ENCODE data around the gene RNF151.

RNF151 gene

GRCh38 chr16:1966460-1966859, at the start of gene RNF151:
RNF151 (plus strand) TSS chr16:1966856; CDS start chr16:1966882, 26 bp downstream.
- TF ChIP-seq PPARA (CRISPR knock-in tag; IDR thresholded peaks at IDR 0.05; ENCODE audit: borderline replicate concordance), result no peak
- no peak for TF ChIP-seq RARB (CRISPR knock-in tag; IDR thresholded peaks at IDR 0.05)
- TF ChIP-seq ZFP3 (CRISPR knock-in tag; IDR thresholded peaks at IDR 0.05), result no peak
- TF ChIP-seq ESRRG (CRISPR knock-in tag; IDR thresholded peaks at IDR 0.05), result no peak
- TF ChIP-seq ISL1 (CRISPR knock-in tag; IDR thresholded peaks at IDR 0.05), result no peak
- no peak for TF ChIP-seq TOX (CRISPR knock-in tag; IDR thresholded peaks at IDR 0.05; ENCODE audit: borderline replicate concordance)
- no peak for TF ChIP-seq PATZ1 (CRISPR knock-in tag; IDR thresholded peaks at IDR 0.05; ENCODE audit: borderline replicate concordance)
- no peak for TF ChIP-seq POU6F1 (CRISPR knock-in tag; IDR thresholded peaks at IDR 0.05; ENCODE audit: borderline replicate concordance, low read depth)
- TF ChIP-seq ZNF565 (CRISPR knock-in tag; conservative IDR thresholded peaks at IDR 0.05; ENCODE audit: low read depth), result no peak
- TF ChIP-seq TCF4 (CRISPR knock-in tag; IDR thresholded peaks at IDR 0.05; ENCODE audit: borderline replicate concordance), result no peak
- TF ChIP-seq ARNTL (CRISPR knock-in tag; IDR thresholded peaks at IDR 0.05; ENCODE audit: borderline replicate concordance, low read depth), result no peak
- no peak for TF ChIP-seq GLIS3 (CRISPR knock-in tag; IDR thresholded peaks at IDR 0.05)
- no peak for TF ChIP-seq ZC3H10 (CRISPR knock-in tag; IDR thresholded peaks at IDR 0.05)
- TF ChIP-seq TSHZ2 (CRISPR knock-in tag; IDR thresholded peaks at IDR 0.05), result no peak
- TF ChIP-seq CSDC2 (CRISPR knock-in tag; IDR thresholded peaks at IDR 0.05), result no peak
- TF ChIP-seq ZNF70 (CRISPR knock-in tag; IDR thresholded peaks at IDR 0.05), result no peak
- no peak for TF ChIP-seq BACH2 (CRISPR knock-in tag; IDR thresholded peaks at IDR 0.05; ENCODE audit: borderline replicate concordance)
- TF ChIP-seq OSR1 (CRISPR knock-in tag; IDR thresholded peaks at IDR 0.05), result no peak
- TF ChIP-seq ZNF8 (CRISPR knock-in tag; IDR thresholded peaks at IDR 0.05), result no peak
- no peak for ATAC-seq

- ATAC-seq, result no peak
- TF ChIP-seq OSR1 (CRISPR knock-in tag; IDR thresholded peaks at IDR 0.05) (no peak), RARB (CRISPR knock-in tag; IDR thresholded peaks at IDR 0.05) (no peak), ZNF70 (CRISPR knock-in tag; IDR thresholded peaks at IDR 0.05) (no peak), ESRRG (CRISPR knock-in tag; IDR thresholded peaks at IDR 0.05) (no peak), ZFP30 (CRISPR knock-in tag; IDR thresholded peaks at IDR 0.05) (no peak), ZC3H10 (CRISPR knock-in tag; IDR thresholded peaks at IDR 0.05) (no peak), PPARA (CRISPR knock-in tag; IDR thresholded peaks at IDR 0.05; ENCODE audit: borderline replicate concordance) (no peak), ZNF565 (CRISPR knock-in tag; conservative IDR thresholded peaks at IDR 0.05; ENCODE audit: low read depth) (no peak), CSDC2 (CRISPR knock-in tag; IDR thresholded peaks at IDR 0.05) (no peak), ZFP3 (CRISPR knock-in tag; IDR thresholded peaks at IDR 0.05) (no peak), ISL1 (CRISPR knock-in tag; IDR thresholded peaks at IDR 0.05) (no peak), CREB5 (CRISPR knock-in tag; IDR thresholded peaks at IDR 0.05; ENCODE audit: low read depth) (no peak), TSHZ2 (CRISPR knock-in tag; IDR thresholded peaks at IDR 0.05) (no peak), POU6F1 (CRISPR knock-in tag; IDR thresholded peaks at IDR 0.05; ENCODE audit: borderline replicate concordance, low read depth) (no peak), TCF4 (CRISPR knock-in tag; IDR thresholded peaks at IDR 0.05; ENCODE audit: borderline replicate concordance) (no peak), BACH2 (CRISPR knock-in tag; IDR thresholded peaks at IDR 0.05; ENCODE audit: borderline replicate concordance) (no peak), CSRNP3 (CRISPR knock-in tag; IDR thresholded peaks at IDR 0.05) (no peak), ZNF8 (CRISPR knock-in tag; IDR thresholded peaks at IDR 0.05) (no peak)
These were observed 49.5 kb upstream of the RNF151 start for GRCh38 chr16:1917056-1917664.

Measured in SK-N-SH treated with all-trans-retinoic acid at 6 μM for 48 hours (cell line).